GM18517 (cell line): ENCODE data around the gene MSI2.

Source experiments
- ATAC-seq: cut with Tn5 transposase; IDR thresholded peaks from one replicate; pipeline ENCODE4 v1.9.1; 2021; ENCODE audit warnings: mild to moderate bottlenecking, moderate library complexity; ENCODE audit not compliant: unreplicated experiment

Gene MSI2

DNA sequence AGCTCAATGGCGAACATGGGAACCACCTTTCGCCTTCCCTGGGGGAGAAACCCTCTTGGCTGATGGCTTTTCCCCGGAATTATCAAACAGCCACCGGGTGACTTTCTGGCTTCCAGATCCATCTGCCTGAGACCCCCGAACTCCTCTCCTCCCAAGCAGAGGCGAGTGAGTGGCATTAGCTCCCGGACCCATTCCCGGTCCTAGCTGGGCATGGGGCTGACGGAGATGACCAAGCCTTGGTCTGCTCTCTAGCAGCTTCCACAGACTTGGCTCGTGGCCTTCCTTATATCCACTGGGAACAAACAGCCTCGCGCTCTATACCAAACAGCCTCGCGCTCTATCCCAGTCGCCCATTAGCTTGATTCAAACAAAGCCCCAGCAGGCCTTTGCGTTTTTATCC is 426.4 kb downstream of the MSI2 start:
- ATAC-seq = no peak

DNA sequence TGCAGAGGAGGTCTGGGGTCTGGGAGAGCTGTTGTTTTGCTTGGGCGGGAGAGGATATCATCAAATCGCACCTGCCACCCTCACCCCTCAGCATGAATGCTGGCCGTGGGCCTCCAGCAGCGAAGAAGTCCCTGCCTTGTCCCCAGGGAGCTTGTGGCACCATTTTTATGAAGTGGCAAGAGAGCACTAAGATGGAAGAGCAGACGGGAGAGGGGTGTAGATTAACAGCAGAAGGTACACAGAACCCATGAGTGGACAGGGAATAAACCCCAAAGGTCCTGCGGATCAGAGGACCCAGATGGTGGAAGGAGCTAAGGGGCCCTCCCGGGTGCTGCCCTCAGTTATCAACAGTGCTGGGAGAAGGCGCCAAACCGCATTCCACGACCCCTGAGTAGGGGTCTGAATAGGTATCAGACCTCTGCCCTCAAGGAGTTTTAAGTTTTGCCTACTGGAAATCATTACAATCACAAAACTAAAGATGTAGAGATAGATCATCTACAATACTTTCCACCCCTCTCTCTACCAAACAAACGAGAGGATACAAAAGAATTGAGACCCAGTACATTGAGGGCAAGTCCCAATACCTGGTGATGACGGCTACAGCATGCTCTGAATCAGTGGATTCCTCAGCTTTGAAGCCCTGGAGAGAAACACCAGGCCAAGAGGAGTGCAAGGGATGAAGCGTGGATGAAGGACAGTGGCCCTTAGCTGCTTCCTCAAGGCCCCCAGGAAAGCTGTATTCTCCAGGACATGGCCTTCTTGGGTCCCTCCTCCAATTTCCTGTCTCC is 428.6 kb downstream of the MSI2 start:
- ATAC-seq = no peak

DNA sequence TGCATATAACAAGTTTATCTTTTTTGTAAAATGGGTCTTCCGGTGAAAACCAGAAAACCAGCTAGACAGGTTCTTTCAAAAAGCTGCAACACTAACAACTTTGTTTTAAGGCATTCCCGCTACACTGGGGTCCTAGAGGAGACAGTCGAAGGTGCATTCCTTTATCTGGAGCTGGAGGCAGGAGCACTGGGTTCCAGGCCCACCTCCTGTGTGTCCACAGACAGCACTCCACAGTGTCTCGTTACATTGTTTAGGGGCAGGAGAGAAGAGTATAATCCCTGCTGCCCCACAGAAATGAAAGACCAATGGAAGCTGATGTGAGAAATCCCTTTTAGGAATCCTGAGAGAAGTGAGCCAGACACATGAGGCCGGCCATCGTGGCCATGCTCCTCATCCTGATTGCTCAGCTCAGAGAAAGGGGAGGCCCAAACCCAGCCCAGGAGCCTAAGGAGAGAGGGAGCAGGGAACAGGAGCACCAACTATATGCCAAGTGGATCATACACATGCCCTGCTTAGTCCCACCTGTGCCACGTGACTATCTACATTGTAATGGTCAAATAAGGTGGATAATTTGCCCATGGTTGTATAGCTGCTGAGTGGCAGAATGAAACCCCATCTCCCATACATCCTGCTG is 429.3 kb downstream of the MSI2 start:
- no peak for ATAC-seq

DNA sequence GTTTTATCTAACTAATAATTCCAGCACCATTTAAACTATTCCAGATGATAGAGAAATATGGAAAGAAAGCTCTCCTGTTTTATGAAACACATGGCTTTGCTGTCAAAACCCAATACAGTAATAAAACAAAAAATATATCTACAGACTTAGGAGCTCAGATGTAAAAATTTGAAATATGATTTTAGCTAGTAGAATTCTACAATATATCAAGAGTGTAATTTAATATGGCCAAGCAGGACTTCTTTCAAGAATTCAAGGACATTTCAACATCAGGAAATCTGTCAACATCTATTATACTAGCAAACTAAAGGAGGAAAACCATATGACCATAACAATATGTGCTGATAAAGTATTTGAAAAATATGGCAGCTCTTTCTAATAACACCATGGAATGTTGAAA is 431.3 kb downstream of the MSI2 start:
- ATAC-seq = no peak

DNA sequence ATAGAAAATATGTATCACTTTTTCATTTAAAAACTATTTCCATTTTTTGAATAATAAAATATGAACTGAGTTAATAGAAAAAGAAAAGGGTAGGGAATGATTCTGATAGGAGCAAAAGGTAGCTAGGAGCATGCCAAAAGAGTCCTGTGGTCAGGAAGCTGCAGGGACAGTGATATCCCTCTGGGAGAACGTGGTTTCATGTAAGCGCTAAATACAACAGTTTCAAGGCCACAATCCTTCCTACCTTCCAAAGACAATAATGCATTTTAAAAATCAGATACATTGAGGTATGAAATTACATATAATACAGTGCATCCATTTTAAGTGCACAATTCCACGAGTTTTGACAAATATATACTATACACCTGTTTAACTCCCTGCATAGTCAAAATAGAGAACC is 432.9 kb downstream of the MSI2 start:
- ATAC-seq = no peak

DNA sequence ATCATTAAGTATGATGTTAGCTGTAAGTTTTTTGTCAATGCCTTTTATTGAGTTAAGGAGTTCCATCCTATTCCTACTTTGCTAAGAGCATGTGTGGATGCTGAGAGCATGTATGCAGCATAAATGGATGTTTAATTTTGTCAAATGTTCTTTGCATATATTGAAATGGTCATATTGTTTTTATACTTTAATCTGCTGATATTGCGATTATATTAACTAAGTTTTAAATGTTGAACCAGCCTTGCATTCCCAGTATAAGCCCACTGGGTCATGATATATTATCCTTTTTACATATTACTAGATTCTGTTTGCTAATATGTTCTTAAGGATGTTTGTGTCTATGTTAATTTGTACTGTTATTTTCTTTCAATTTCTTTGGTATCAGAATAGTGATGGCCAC is 435.6 kb downstream of the MSI2 start:
- no peak for ATAC-seq

DNA sequence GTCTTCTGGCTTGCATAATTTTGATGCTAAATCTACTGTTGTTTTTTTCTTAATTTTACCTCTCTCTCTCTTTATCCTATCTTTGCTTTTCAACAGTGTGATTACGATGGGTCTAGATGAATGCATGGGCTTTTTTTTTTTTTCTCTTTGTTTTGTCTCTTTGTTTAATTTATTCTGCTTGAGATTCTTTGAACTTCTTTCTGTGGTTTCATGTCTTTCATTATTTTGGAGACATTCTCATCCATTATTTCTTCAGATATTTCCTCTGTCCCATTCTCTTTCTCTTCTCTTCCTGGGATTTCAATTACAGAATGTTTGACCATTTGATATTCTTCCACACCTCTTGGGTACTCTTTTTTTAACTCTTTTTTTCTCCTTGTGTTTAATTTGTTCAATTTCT is 436.4 kb downstream of the MSI2 start:
- no peak for ATAC-seq

DNA sequence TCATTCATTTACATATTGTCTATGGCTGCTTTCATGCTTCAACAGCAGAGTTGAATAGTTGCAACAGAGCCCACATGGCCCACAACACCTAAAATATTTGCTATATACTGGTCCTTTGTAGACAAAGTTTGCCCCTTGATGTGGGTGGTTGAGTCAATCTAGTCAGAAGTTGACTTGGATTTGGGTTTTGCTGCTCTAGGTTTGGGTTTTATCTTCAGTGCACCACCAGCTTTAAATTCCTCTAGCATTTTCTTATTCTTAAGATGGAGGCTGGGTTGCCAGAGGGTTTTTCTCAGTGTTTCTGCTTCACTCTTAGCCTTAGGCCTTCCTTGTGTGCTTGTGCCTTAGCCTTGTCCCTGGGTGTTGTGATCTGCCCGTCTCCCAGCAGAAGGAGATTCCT is 437.7 kb downstream of the MSI2 start:
- ATAC-seq = no peak

DNA sequence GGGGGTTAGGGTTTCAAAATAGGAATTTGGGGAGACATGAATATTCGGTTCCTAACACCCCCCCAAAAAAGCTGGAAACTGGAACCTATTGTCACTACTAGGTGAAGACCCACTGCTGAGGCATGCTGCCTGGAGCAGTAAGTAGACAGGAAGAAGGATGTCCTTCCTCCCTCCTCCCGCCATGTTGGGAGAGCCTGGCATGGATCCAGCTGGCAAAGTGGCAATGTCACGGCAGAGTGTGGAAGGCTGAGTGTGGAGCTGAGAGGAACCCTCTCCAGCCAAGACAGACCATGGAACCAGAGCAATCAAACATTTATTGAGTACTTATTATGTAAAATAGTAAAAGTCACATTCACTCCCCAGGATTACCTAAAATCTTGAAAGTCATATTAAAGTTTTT is 439.7 kb downstream of the MSI2 start:
- ATAC-seq = no peak

DNA sequence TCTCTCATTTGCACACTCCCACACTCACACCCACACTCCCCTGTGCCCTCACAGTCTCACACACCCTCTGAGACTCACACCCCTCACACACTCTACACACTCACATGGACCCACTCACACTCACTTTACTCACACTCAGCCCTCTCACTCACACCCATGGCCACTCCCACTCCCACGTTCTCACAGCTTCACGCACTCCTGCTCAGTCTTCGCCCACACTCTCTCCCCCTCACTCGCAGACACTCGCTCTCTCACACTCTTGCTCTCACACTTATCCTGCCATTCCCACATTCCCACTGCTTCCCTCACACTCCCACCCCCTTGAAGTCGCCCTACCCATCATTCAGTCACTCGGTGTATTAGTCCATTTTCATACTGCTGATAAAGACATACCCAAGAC is 440.9 kb downstream of the MSI2 start:
- no peak for ATAC-seq

DNA sequence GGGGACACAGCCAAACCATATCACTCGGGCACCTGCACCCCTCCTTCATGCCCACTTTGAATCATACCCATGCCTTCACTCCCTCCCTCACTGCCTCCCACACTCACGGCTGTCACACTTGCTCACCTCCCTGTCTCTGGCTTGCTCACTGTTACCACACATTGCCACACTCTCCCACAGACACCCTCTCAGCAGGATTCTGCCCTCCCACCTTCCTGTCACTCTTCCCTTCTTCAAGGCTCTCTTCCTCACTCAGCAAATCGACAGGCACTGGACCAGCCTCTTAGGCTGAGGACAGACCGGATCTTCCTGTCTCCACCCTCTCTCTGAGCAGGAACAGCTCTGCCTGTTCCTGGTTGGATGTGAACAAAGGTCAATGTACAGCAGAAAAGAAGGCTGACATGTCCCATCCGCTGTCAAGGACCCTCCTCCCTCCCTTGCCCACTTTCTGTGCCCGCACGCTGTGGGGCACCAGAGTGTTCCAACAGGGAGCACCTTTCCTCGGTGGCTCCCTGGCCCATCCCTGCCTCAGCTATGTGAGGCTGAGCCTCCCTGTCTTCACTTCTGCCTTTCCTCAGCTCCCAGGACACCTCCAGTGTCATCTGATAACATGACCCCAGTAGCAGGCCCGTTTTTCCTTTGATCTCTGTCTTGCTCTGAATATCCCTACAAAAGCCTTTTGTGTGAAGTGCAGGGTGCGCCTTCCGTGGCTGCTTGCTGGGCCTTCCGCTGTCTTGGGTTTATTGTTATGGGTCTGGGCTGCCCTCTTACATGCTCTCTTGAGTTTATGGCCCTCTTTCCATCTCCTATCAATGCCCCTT is 441.8 kb downstream of the MSI2 start:
- no peak for ATAC-seq

DNA sequence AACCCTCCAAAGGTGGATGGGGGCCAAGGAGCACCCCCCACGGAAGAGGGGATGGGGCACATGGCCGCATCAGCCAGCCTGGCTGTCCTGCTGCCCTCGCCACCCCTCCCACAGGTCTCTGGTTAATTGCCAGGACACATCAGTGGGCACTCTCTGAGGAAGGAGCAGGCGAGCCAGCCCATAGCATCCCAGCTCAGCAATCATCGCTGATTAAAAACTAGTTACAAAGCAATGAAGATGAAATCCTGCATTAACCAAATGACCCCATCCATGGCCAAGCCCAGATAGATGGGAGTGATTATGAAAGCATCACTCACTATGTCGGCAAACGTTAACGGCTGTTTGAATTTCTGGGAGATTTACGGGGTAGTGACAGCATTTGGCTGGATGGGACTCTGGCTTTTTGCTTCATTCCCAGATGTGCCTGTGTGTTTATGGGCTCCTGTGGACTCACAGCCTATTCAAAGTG is 443.5 kb downstream of the MSI2 start:
- no peak for ATAC-seq

DNA sequence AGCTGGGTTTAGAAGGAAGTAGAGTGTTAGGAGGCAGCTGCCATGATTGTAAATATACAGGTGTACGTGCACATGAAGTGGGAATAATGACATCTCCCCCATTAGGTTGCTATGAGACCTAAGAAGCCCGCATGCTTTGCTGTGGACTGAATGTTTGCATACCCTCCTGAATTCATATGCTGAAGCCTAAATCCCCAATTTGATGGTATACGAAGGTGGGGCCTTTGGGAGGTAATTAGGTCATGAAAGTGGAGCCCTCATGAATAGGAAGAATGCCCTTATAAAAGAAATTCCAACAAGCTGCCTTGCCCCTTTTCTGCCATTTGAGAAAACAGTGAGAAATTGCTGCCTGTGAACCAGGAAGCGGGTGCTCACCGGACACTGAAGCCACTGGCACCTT is 444.8 kb downstream of the MSI2 start:
- no peak for ATAC-seq

DNA sequence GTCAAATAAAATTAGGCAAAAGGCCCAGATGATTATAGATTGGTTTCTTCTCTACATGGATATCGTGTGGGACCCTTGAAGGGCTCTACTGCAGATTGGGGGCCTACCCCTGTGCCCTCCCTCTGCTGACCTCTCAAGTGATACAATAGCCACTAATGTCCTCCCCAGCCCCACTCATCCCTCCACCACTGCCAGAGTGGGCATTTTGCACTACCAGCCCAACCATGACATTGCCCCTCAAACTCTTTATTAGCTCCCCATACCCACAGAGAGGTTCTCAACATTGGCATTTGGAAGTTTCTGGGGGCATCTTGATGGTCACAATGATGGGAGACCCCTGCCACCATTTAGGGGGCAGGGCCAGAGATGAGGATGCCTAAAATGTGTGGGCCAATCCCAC is 446.9 kb downstream of the MSI2 start:
- no peak for ATAC-seq

DNA sequence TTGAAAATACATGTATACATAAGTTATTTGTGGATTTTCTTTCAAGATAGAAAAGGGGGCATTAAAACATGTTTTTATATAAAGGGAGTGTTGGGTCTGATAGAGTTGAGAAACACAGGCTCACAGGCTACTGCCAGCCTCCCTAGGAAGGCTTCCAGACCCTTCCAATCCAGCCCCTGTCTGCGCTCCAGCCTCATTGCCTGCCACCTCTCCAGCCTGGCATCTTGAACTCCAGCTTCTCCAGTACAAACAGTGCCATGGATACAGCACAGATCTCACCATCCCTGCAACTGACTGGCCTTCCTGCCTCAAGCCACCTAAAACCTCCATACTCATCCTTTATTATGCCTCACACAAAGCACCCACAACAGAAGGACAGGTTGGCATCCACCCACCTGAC is 448.1 kb downstream of the MSI2 start:
- ATAC-seq = no peak

DNA sequence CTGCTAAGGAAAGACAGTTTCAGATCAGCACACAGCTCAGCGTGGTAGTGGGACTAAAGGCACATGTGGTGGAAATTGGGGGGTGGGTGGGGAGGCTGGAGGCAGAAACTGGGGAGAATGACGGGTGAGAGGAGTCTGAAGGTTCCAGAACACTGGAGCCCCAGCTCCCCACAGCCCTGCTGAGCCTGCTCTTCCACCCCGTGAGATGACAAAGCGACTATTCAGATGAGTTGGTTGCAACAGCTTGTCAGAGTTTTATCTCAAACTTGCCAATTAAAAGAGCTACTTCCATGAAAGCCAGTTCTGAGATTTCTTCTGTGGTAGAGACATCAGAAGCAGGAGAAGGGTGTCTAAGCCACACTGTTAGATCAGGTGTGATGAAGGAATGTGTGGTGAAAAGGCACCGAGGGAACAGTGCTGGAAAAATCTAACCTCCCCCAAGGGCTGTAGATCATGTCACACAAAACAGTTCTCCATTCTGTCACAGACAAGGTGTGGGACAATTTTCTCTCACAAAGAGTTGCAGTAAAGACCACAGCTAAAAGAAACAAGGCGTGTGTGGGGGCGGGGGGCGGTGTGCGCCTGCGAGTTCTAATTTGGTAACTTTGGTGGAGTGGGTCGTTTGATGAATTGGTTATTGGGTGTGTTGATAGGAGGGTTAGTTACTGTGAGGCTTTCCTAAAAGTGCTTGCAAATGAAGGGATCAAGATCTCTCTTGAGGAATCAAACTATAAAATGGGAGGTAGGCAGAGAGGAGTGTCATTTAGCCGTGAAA is 449.8 kb downstream of the MSI2 start:
- no peak for ATAC-seq

DNA sequence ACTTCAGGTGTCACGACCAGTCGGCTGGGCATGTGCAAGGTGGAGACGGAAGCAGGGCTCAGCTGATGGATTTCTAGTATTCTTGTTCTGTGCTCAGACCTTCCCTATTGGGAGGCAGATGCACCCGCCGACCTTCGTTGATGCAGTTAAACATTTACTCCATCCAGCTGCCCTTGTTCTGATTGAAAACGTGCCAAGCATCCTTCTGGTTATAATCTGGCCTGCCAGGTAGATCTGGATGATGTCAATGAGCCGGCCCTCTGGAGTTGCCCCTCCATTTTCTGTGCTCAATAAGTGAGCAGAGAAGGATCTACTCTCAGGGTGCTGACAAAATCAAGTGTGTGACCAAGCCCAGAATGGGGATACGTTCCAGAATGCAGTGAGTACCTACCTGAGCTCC is 450.4 kb downstream of the MSI2 start:
- ATAC-seq = no peak

DNA sequence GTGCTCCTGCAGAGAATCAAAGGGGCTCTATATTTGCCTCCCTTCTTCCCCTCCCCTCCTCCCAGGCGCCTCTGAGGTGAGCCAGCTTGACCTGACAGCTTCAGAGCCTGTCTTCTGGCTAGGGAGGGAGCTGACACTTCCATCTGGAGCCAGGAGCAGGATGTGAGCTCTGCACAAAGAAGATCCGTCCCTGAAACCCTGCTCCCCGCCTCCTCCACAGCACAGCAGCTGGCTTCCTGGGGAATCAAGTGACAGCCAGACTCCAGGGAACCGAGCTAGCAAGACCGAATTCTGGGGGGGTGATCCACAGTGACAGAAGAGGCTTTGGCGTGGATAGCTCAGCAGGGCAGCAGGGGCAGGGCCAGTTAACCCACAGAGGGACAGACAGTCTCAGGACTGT is 451.6 kb downstream of the MSI2 start:
- ATAC-seq = no peak

DNA sequence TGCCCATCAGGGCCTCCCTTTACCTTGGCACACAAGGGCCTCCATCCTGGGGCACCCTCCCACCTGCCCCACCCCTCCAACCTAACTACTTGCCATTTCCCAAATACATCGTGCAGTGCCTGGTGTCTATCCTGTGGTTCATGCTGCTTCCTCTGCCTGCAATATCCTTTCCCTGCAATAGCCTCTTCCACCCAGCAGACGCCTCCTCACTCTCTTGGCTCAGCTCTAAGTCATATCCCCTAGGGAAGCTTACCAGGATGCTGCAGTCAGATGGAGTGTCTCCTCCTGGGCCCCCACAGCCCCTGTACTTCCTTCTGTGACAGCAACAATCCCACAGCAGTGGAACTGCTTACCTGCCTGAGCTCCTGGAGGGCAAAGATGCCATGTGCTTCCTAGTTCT is 452.1 kb downstream of the MSI2 start:
- no peak for ATAC-seq

DNA sequence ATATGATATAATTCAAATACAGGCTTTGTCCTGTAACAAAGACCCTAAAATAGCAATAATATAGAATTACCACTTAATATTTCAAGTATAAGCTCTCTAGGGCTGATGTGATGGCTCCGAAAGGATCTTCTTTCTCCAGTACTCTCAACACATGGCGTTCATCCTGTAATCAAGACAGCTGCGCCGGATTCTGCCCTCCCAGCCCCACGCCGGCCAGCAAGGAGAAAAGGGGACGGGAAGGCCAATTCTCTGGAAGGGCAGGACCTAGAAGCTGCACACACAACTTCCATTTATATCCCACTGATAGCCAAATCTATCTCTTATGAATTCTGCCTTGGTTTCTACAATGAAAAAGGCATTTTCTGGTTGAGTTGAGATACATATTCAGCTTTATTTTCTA is 456.8 kb downstream of the MSI2 start:
- no peak for ATAC-seq

DNA sequence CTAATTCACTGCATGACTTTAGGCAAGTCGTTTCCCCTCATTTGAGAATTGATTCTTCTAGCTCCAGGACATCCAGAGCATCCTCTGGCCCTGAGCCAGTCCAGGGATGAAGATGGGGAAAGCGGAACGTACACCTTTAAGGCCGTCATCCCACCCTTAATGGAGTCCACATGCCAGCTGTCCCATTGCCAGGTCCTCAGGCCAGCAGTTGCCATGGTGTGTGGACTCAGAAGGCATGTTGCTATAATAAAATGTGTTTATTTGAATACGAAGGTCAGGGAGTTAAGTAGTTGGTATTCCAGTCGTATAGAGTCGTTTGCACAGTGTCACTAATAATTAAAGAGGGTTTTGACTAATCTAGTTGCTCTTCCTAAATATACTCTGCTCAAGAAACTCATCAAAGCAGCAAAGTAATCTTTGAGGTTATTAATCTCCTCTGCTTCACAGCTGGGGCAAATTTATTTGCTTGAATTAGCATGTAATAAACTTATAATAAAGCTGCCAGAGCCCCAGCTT is 458.4 kb downstream of the MSI2 start:
- no peak for ATAC-seq
